CD8-positive, alpha-beta memory T cell (primary cell): ENCODE results near the gene TUBGCP6. TPM values are rescaled to one million over a fixed set of nuclear protein-coding genes. Genes with fewer than 3 reads are reported as not detected.

ENCODE experiments used
- CTCF ChIA-PET: fragments of 350-600 bp; sonication (Branson Sonifier 250); formaldehyde crosslinking; loops from one replicate; lab custom pipeline; 2021; ENCODE audit warnings: antibody characterized with exemption; lab: Charles Lee
- POLR2A ChIA-PET: fragments of 350-600 bp; sonication (Branson Sonifier 250); formaldehyde crosslinking; loops from one replicate; lab custom pipeline; 2021; ENCODE audit warnings: antibody characterized with exemption; lab: Charles Lee
- DNase-seq, 5 donors: peaks; one replicate each; pipeline versions ENCODE4 v3.0.0 to v3.0.0-alpha.2; 2020 to 2022; ENCODE audit warnings: mixed read lengths in 1 of 5
- H3K27ac ChIP-seq: one replicate; pipeline ENCODE4 v1.7.0; 2013; ENCODE audit warnings: low read depth, mild to moderate bottlenecking, low read length, moderate library complexity
- H3K27me3 ChIP-seq: 2 replicates; pipeline ENCODE4 v1.7.0; 2013; ENCODE audit warnings: low read length, mild to moderate bottlenecking; ENCODE audit not compliant: insufficient read depth, poor library complexity, severe bottlenecking
- H3K36me3 ChIP-seq: 2 replicates; pipeline ENCODE4 v1.7.0; 2013; ENCODE audit warnings: mild to moderate bottlenecking, low read length, moderate library complexity; ENCODE audit not compliant: insufficient read depth
- H3K4me1 ChIP-seq: 2 replicates; pipeline ENCODE4 v1.7.0; 2013; ENCODE audit warnings: mild to moderate bottlenecking, low read length, moderate library complexity; ENCODE audit not compliant: insufficient read depth
- H3K4me3 ChIP-seq: 2 replicates; pipeline ENCODE4 v1.7.0; 2013; ENCODE audit warnings: mild to moderate bottlenecking, low read length
- H3K9me3 ChIP-seq: 2 replicates; pipeline ENCODE4 v1.7.0; 2013; ENCODE audit warnings: mild to moderate bottlenecking, low read length
- H3K27ac Mint-ChIP-seq, 8 donors: one replicate each; pipeline ENCODE4 v1.8.0; 2020 to 2021; ENCODE audit warnings: mixed read lengths in 8 of 8, mild to moderate bottlenecking in 6 of 8, inconsistent platforms in 3 of 8, moderate library complexity in 3 of 8
- H3K27me3 Mint-ChIP-seq, 2 donors: one replicate each; pipeline ENCODE4 v1.8.0; 2020 to 2021; ENCODE audit warnings: mixed read lengths in 2 of 2, mild to moderate bottlenecking in 1 of 2, moderate library complexity in 1 of 2
- H3K36me3 Mint-ChIP-seq, 3 donors: one replicate each; pipeline ENCODE4 v1.8.0; 2020 to 2021; ENCODE audit warnings: mixed read lengths in 3 of 3, inconsistent platforms in 1 of 3, mild to moderate bottlenecking in 1 of 3
- H3K4me1 Mint-ChIP-seq, 3 donors: one replicate each; pipeline ENCODE4 v1.8.0; 2020 to 2021; ENCODE audit warnings: mixed read lengths in 3 of 3, inconsistent platforms in 1 of 3, mild to moderate bottlenecking in 1 of 3
- H3K4me3 Mint-ChIP-seq, 7 donors: one replicate each; pipeline ENCODE4 v1.8.0; 2020 to 2021; ENCODE audit warnings: mixed read lengths in 7 of 7, mild to moderate bottlenecking in 6 of 7, moderate library complexity in 4 of 7, inconsistent platforms in 2 of 7
- H3K9me3 Mint-ChIP-seq, 5 donors: one replicate each; pipeline ENCODE4 v1.8.0; 2020 to 2022; ENCODE audit warnings: mixed read lengths in 5 of 5, mild to moderate bottlenecking in 3 of 5, moderate library complexity in 2 of 5, inconsistent platforms in 1 of 5
- polyA plus RNA-seq: library from polyadenylated mRNA; unstranded; fragments of 300-500 nt; fragmentation: Illumina TruSeq; gene quantifications from one replicate; pipeline ENCODE4 v1.2.3, GENCODE V29; 2021
- total RNA-seq, 2 experiments: library from RNA; stranded (reverse); gene quantifications; one replicate each; pipeline ENCODE4 v1.2.3, GENCODE V29; 2021

TUBGCP6 gene
- total and polyA plus RNA-seq, 3 experiments from 2014 or later = 18.6 to 52.2 (median 51.4) TPM

- Histone ChIP-seq H3K36me3 (no peaks in the 10 kb centered on the region), H3K27me3 (no peaks in the 10 kb centered on the region), H3K27ac (no peak overlapping the region), H3K4me1 (peaks cover 18% of the 10 kb centered on the region), H3K4me3 (no peak overlapping the region), H3K9me3 (no peaks in the 10 kb centered on the region)
- Mint-ChIP-seq H3K27ac (no peak overlapping the region), H3K4me3 (peak overlapping the region in 2 of 7 donors; percentile 27 to 32), H3K36me3 (no peaks in the 10 kb centered on the region), H3K4me1 (peaks cover 3 to 28% (median 7%) of the 10 kb centered on the region in 3 donors), H3K9me3 (no peaks in the 10 kb centered on the region), H3K27me3 (peaks cover 3 to 7% of the 10 kb centered on the region in 2 donors)
- DNase-seq = no peak
- POLR2A ChIA-PET = no interaction called here
- CTCF ChIA-PET = interaction anchor here (0.9 to 4.7 kb wide), 7 partner anchors 21 to 348 kb away, joined by 3 to 25 read pairs (median 4); partner anchors contain the start of genes DENND6B and HDAC10
These were observed 27.4 kb upstream of the TUBGCP6 start for GRCh38 chr22:50272044-50272802.

- peak; percentile 25 to 69 (median 38) for DNase-seq
- Histone ChIP-seq H3K36me3 (no peaks in the 10 kb centered on the region), H3K27ac (no peak overlapping the region), H3K9me3 (no peaks in the 10 kb centered on the region), H3K27me3 (no peaks in the 10 kb centered on the region), H3K4me3 (peak overlapping the region; percentile 59), H3K4me1 (peaks cover 18% of the 10 kb centered on the region)
- Mint-ChIP-seq H3K27ac (no peak overlapping the region), H3K36me3 (no peaks in the 10 kb centered on the region), H3K27me3 (peaks cover 3 to 7% of the 10 kb centered on the region in 2 donors), H3K4me3 (no peak overlapping the region), H3K9me3 (no peaks in the 10 kb centered on the region), H3K4me1 (peaks cover 3 to 26% (median 6%) of the 10 kb centered on the region in 3 donors)
- CTCF ChIA-PET = interaction anchor here (1.0 to 4.7 kb wide), 6 partner anchors 20 to 70 kb away, joined by 3 to 25 read pairs (median 6); partner anchors contain the start of genes DENND6B and HDAC10
- POLR2A ChIA-PET = interaction anchor here (0.6 kb wide), 1 partner anchor 95 kb away, joined by 3 read pairs; no protein-coding TSS in a partner anchor
These were observed 26.7 kb upstream of the TUBGCP6 start for GRCh38 chr22:50271519-50271970.

- H3K4me3 Mint-ChIP-seq = peak overlapping the region; percentile 67 to 93 (median 74)
- Histone ChIP-seq H3K9me3 (no peaks in the 10 kb centered on the region), H3K36me3 (no peaks in the 10 kb centered on the region), H3K27ac (no peak overlapping the region), H3K4me1 (peaks cover 18% of the 10 kb centered on the region), H3K27me3 (no peaks in the 10 kb centered on the region), H3K4me3 (peak overlapping the region; percentile 59)
- CTCF ChIA-PET = interaction anchor here (0.6 to 4.7 kb wide), 3 partner anchors 19 to 254 kb away, joined by 3 to 25 read pairs (median 7); partner anchors contain the start of genes DENND6B, HDAC10 and SCO2
- POLR2A ChIA-PET = interaction anchor here (0.6 to 1.0 kb wide), 2 partner anchors 27 to 96 kb away, joined by 3 read pairs; no protein-coding TSS in a partner anchor
- no peaks in the 10 kb centered on the region for H3K36me3 Mint-ChIP-seq
- peaks cover 3 to 25% (median 5%) of the 10 kb centered on the region in 3 donors for H3K4me1 Mint-ChIP-seq
- H3K27me3 Mint-ChIP-seq = peaks cover 3 to 7% of the 10 kb centered on the region in 2 donors
- peak overlapping the region in 5 of 8 donors; percentile 47 to 81 (median 54) for H3K27ac Mint-ChIP-seq
- H3K9me3 Mint-ChIP-seq = no peaks in the 10 kb centered on the region
- DNase-seq = peak; percentile 62 to 77 (median 67)
These were observed 26.0 kb upstream of the TUBGCP6 start for GRCh38 chr22:50270666-50271394.

GRCh38 chr22:50269970-50270665 lies 25.3 kb upstream of the TUBGCP6 start, which contains the start of gene MAPK11:
Gene MAPK11, minus strand, starts transcription at chr22:50270380. Its CDS starts 88 bp downstream, at chr22:50270292.
- DNase-seq = peak; percentile 62 to 84 (median 75)
- Mint-ChIP-seq H3K36me3 (no peaks in the 10 kb centered on the region), H3K27ac (peak within 1 kb of the TSS in 5 of 8 donors; percentile 47 to 81 (median 54)), H3K27me3 (peaks cover 4 to 7% of the 10 kb centered on the region in 2 donors), H3K4me1 (peaks cover 3 to 25% (median 5%) of the 10 kb centered on the region in 3 donors), H3K4me3 (peak within 1 kb of the TSS; percentile 67 to 93 (median 74)), H3K9me3 (no peaks in the 10 kb centered on the region)
- H3K27me3 ChIP-seq = no peaks in the 10 kb centered on the region
- H3K4me3 ChIP-seq = peak within 1 kb of the TSS; percentile 59
- ChIA-PET CTCF (interaction anchor here (0.6 to 4.7 kb wide), 5 partner anchors 18 to 255 kb away, joined by 3 to 25 read pairs (median 4); partner anchors contain the start of genes DENND6B, HDAC10 and SCO2), POLR2A (interaction anchor here (1.0 kb wide), 1 partner anchor 26 kb away, joined by 3 read pairs; no protein-coding TSS in a partner anchor)
- H3K27ac ChIP-seq = no peak within 1 kb of the TSS
- H3K36me3 ChIP-seq = no peaks in the 10 kb centered on the region
- H3K9me3 ChIP-seq = no peaks in the 10 kb centered on the region
- peaks cover 18% of the 10 kb centered on the region for H3K4me1 ChIP-seq

GRCh38 chr22:50269573-50269969 lies 24.7 kb upstream of the TUBGCP6 start:
- H3K27me3 Mint-ChIP-seq = peaks cover 6 to 7% of the 10 kb centered on the region in 2 donors
- POLR2A ChIA-PET = interaction anchor here (1.0 kb wide), 1 partner anchor 25 kb away, joined by 3 read pairs; no protein-coding TSS in a partner anchor

GRCh38 chr22:50268655-50269113 lies 23.9 kb upstream of the TUBGCP6 start:
- ChIA-PET CTCF (interaction anchor here (0.9 to 1.5 kb wide), 3 partner anchors 17 to 74 kb away, joined by 3 to 4 read pairs (median 3); partner anchors contain the start of gene HDAC10), POLR2A (no interaction called here)
- Mint-ChIP-seq H3K4me1 (peaks cover 3 to 20% (median 5%) of the 10 kb centered on the region in 3 donors), H3K36me3 (no peaks in the 10 kb centered on the region), H3K27ac (peak overlapping the region in 1 of 8 donors; percentile 51), H3K4me3 (peak overlapping the region; percentile 14 to 70 (median 51)), H3K9me3 (no peaks in the 10 kb centered on the region), H3K27me3 (peaks cover 4 to 6% of the 10 kb centered on the region in 2 donors)
- no peaks in the 10 kb centered on the region for H3K27me3 ChIP-seq
- H3K27ac ChIP-seq = no peak overlapping the region
- no peaks in the 10 kb centered on the region for H3K9me3 ChIP-seq
- H3K4me1 ChIP-seq = peaks cover 18% of the 10 kb centered on the region
- no peaks in the 10 kb centered on the region for H3K36me3 ChIP-seq
- no peak for DNase-seq
- no peak overlapping the region for H3K4me3 ChIP-seq

More at GRCh38 chr22:50269573-50269969, 24.7 kb upstream of the TUBGCP6 start:
- Mint-ChIP-seq H3K4me1 (peaks cover 3 to 25% (median 5%) of the 10 kb centered on the region in 3 donors), H3K4me3 (peak overlapping the region; percentile 45 to 81 (median 54)), H3K36me3 (no peaks in the 10 kb centered on the region), H3K9me3 (no peaks in the 10 kb centered on the region), H3K27ac (peak overlapping the region in 1 of 8 donors; percentile 70)
- Histone ChIP-seq H3K27me3 (no peaks in the 10 kb centered on the region), H3K27ac (no peak overlapping the region), H3K4me1 (peaks cover 18% of the 10 kb centered on the region), H3K36me3 (no peaks in the 10 kb centered on the region), H3K9me3 (no peaks in the 10 kb centered on the region), H3K4me3 (no peak overlapping the region)
- CTCF ChIA-PET = interaction anchor here (0.9 to 1.5 kb wide), 3 partner anchors 18 to 73 kb away, joined by 3 to 4 read pairs (median 3); partner anchors contain the start of gene HDAC10
- no peak for DNase-seq
